Liver (tissue), 9 donors: ENCODE measurements around the gene NELL1. TPM values are rescaled to one million over a fixed set of nuclear protein-coding genes. Genes with fewer than 3 reads are reported as not detected.

Experiments used
- DNase-seq: peaks from one replicate; pipeline ENCODE4 v3.0.0-alpha.2; 2017; ENCODE audit warnings: low spot score
- H3K27ac ChIP-seq, 2 donors: one replicate each; pipeline ENCODE4 v1.7.0; 2013; ENCODE audit warnings: inconsistent platforms in 2 of 2, low read length in 2 of 2, control low read depth in 1 of 2, low read depth in 1 of 2, mild to moderate bottlenecking in 1 of 2
- H3K27me3 ChIP-seq, 4 donors: one replicate each; pipeline versions ENCODE4 v1.6.1 to v1.7.0; 2013; ENCODE audit warnings: low read length in 3 of 4, inconsistent platforms in 1 of 4, mild to moderate bottlenecking in 1 of 4, moderate library complexity in 1 of 4; ENCODE audit not compliant: control insufficient read depth in 4 of 4, insufficient read depth in 4 of 4
- H3K36me3 ChIP-seq, 4 donors: one replicate each; pipeline versions ENCODE4 v1.6.1 to v1.7.0; 2013; ENCODE audit warnings: low read length in 3 of 4, mild to moderate bottlenecking in 3 of 4, low read depth in 1 of 4, moderate library complexity in 1 of 4; ENCODE audit not compliant: control insufficient read depth in 4 of 4, insufficient read depth in 3 of 4
- H3K4me1 ChIP-seq, 4 donors: one replicate each; pipeline versions ENCODE4 v1.6.1 to v1.7.0; 2013; ENCODE audit warnings: low read length in 3 of 4, mild to moderate bottlenecking in 3 of 4, moderate library complexity in 1 of 4; ENCODE audit not compliant: control insufficient read depth in 4 of 4, insufficient read depth in 4 of 4
- H3K4me3 ChIP-seq, 3 donors: one replicate each; pipeline versions ENCODE4 v1.6.1 to v1.7.0; 2013; ENCODE audit warnings: low read length in 3 of 3, control low read depth in 1 of 3, low read depth in 1 of 3, mild to moderate bottlenecking in 1 of 3
- H3K9ac ChIP-seq, 2 donors: one replicate each; pipeline ENCODE4 v1.7.0; 2013; ENCODE audit warnings: low read length in 2 of 2, mild to moderate bottlenecking in 2 of 2, moderate library complexity in 2 of 2, control low read depth in 1 of 2, low read depth in 1 of 2
- H3K9me3 ChIP-seq, 4 donors: one replicate each; pipeline versions ENCODE4 v1.6.1 to v1.7.0; 2013; ENCODE audit warnings: low read length in 3 of 4; ENCODE audit not compliant: control insufficient read depth in 4 of 4
- ATF3 ChIP-seq: IDR thresholded peaks from 2 replicates; pipeline ENCODE4 v1.6.1; 2016; ENCODE audit warnings: antibody characterized with exemption
- CTCF ChIP-seq: fragments of 150-350 bp; IDR thresholded peaks from 2 replicates; pipeline ENCODE4 v1.5.1; 2017; ENCODE audit warnings: improper control_type of control experiment, low read depth, low read length; ENCODE audit not compliant: missing input control
- EGR1 ChIP-seq, 2 donors: IDR thresholded peaks; 2 replicates each; pipeline ENCODE4 v1.6.1; 2016 to 2018; ENCODE audit warnings: antibody characterized with exemption in 2 of 2, low read depth in 2 of 2
- FOXA2 ChIP-seq: IDR thresholded peaks from 2 replicates; pipeline ENCODE4 v1.6.1; 2016; ENCODE audit warnings: antibody characterized with exemption
- GABPA ChIP-seq, 2 donors: IDR thresholded peaks in 1 of 2; conservative IDR thresholded peaks in 1 of 2; 2 replicates each; pipeline ENCODE4 v1.6.1; 2016; ENCODE audit warnings: antibody characterized with exemption in 2 of 2, mild to moderate bottlenecking in 1 of 2, moderate library complexity in 1 of 2
- HNF4A ChIP-seq, 2 donors: conservative IDR thresholded peaks; 2 replicates each; pipeline ENCODE4 v1.6.1; 2016; ENCODE audit warnings: antibody characterized with exemption in 2 of 2, mild to moderate bottlenecking in 2 of 2
- HNF4G ChIP-seq: IDR thresholded peaks from 2 replicates; pipeline ENCODE4 v1.6.1; 2016; ENCODE audit warnings: antibody characterized with exemption
- JUND ChIP-seq, 2 donors: IDR thresholded peaks; 2 replicates each; pipeline ENCODE4 v1.6.1; 2016; ENCODE audit warnings: antibody characterized with exemption in 2 of 2
- NR2F2 ChIP-seq: IDR thresholded peaks from 2 replicates; pipeline ENCODE4 v1.6.1; 2016; ENCODE audit warnings: antibody characterized with exemption
- RAD21 ChIP-seq, 2 donors: IDR thresholded peaks; 2 replicates each; pipeline ENCODE4 v1.6.1; 2016; ENCODE audit warnings: antibody characterized with exemption in 2 of 2, mild to moderate bottlenecking in 2 of 2
- TAF1 ChIP-seq: conservative IDR thresholded peaks from 2 replicates; pipeline ENCODE4 v1.6.1; 2016; ENCODE audit warnings: antibody characterized with exemption, mild to moderate bottlenecking
- YY1 ChIP-seq: IDR thresholded peaks from 2 replicates; pipeline ENCODE4 v1.6.1; 2016; ENCODE audit warnings: antibody characterized with exemption, mild to moderate bottlenecking
- WGBS: extraction: QIAGEN DNeasy Blood & Tissue Kit; methylation state at CpG from one replicate; pipeline ENCODE4 v1.1.7; 2013; 5-methylcytosine and 5-hydroxymethylcytosine counted together
- polyA plus RNA-seq, 2 donors: library from polyadenylated mRNA; stranded (reverse) in 1 of 2; unstranded in 1 of 2; fragments of 200-250 nt in 1 of 2; fragments of >200 nt in 1 of 2; fragmentation: Nextera tagmentation in 1 of 2; extraction: Ambion mirVana in 1 of 2; gene quantifications; one replicate each; pipeline versions ENCODE4 v1.2.1 to v1.2.3, GENCODE V29; 2013 to 2015
- total RNA-seq, 2 donors: library from RNA; depleted of rRNA; stranded (reverse); fragments of >200 nt; gene quantifications; one replicate each; pipeline ENCODE4 v1.2.3, GENCODE V29; 2014
- TF ChIP-seq, protein P1 (sequence below): IDR thresholded peaks from 2 replicates; pipeline ENCODE4 v1.6.1; 2016; ENCODE audit warnings: antibody characterized with exemption, mild to moderate bottlenecking
- TF ChIP-seq, protein P2 (sequence below): IDR thresholded peaks from 2 replicates; pipeline ENCODE4 v1.6.1; 2016; ENCODE audit warnings: antibody characterized with exemption
- donor health status: healthy.
- donor health status: healthy.
- donor health status: healthy.
- donor health status: healthy.
- donor health status: healthy.

Gene NELL1
- total and polyA plus RNA-seq, 4 donors: not detected

GRCh38 chr11:21520244-21520643 is 850.9 kb downstream of the NELL1 start:
- Histone ChIP-seq H3K27me3 (peaks cover 0 to 5% (median 0%) of the 10 kb centered on the region in 4 donors), H3K9ac (no peak overlapping the region), H3K4me1 (no peaks in the 10 kb centered on the region), H3K9me3 (no peaks in the 10 kb centered on the region), H3K4me3 (no peak overlapping the region), H3K36me3 (no peaks in the 10 kb centered on the region), H3K27ac (no peak overlapping the region)
- 75% methylated on average over 1 of the region's 1 CpG for WGBS
- TF ChIP-seq, protein P1, sequence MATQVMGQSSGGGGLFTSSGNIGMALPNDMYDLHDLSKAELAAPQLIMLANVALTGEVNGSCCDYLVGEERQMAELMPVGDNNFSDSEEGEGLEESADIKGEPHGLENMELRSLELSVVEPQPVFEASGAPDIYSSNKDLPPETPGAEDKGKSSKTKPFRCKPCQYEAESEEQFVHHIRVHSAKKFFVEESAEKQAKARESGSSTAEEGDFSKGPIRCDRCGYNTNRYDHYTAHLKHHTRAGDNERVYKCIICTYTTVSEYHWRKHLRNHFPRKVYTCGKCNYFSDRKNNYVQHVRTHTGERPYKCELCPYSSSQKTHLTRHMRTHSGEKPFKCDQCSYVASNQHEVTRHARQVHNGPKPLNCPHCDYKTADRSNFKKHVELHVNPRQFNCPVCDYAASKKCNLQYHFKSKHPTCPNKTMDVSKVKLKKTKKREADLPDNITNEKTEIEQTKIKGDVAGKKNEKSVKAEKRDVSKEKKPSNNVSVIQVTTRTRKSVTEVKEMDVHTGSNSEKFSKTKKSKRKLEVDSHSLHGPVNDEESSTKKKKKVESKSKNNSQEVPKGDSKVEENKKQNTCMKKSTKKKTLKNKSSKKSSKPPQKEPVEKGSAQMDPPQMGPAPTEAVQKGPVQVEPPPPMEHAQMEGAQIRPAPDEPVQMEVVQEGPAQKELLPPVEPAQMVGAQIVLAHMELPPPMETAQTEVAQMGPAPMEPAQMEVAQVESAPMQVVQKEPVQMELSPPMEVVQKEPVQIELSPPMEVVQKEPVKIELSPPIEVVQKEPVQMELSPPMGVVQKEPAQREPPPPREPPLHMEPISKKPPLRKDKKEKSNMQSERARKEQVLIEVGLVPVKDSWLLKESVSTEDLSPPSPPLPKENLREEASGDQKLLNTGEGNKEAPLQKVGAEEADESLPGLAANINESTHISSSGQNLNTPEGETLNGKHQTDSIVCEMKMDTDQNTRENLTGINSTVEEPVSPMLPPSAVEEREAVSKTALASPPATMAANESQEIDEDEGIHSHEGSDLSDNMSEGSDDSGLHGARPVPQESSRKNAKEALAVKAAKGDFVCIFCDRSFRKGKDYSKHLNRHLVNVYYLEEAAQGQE: no peak
- TF ChIP-seq FOXA2: no peak
- TF ChIP-seq YY1: no peak
- TF ChIP-seq, protein P2, sequence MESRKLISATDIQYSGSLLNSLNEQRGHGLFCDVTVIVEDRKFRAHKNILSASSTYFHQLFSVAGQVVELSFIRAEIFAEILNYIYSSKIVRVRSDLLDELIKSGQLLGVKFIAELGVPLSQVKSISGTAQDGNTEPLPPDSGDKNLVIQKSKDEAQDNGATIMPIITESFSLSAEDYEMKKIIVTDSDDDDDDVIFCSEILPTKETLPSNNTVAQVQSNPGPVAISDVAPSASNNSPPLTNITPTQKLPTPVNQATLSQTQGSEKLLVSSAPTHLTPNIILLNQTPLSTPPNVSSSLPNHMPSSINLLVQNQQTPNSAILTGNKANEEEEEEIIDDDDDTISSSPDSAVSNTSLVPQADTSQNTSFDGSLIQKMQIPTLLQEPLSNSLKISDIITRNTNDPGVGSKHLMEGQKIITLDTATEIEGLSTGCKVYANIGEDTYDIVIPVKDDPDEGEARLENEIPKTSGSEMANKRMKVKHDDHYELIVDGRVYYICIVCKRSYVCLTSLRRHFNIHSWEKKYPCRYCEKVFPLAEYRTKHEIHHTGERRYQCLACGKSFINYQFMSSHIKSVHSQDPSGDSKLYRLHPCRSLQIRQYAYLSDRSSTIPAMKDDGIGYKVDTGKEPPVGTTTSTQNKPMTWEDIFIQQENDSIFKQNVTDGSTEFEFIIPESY: no peak
- no peak for TF ChIP-seq GABPA (IDR thresholded peaks at IDR 0.05 in 1 of 2, conservative IDR thresholded peaks at IDR 0.05 in 1 of 2)
- TF ChIP-seq ATF3: no peak
- no peak for TF ChIP-seq RAD21 (IDR thresholded peaks at IDR 0.05)
- no peak for TF ChIP-seq NR2F2
- no peak for TF ChIP-seq HNF4G
- TF ChIP-seq EGR1 (IDR thresholded peaks at IDR 0.05; ENCODE audit: low read depth in 2 of 2): no peak
- no peak for TF ChIP-seq TAF1
- no peak for TF ChIP-seq CTCF
- DNase-seq: no peak

DNA sequence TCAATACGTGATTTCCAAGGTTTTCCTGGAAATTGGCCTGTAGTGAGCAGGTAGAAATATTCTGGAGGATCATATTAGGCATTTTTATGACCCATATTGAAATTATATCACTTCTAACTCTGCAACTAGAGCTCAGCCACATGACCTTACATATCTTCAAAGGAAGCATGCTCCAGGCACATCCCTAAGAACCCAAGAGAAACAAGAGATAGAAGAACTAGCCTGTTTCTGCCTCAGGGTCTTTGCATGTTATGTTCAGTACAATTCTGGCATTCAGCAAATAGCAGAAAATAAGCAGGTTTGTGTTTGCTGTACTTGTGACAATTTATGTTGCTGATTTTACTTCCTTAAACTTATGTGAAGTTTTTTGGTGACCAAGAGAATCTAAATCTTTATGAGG is 859.8 kb downstream of the NELL1 start:
- no peaks in the 10 kb centered on the region for H3K9me3 ChIP-seq
- DNase-seq: no peak
- H3K4me3 ChIP-seq: no peak overlapping the region
- no peak overlapping the region for H3K27ac ChIP-seq
- no peak for TF ChIP-seq CTCF
- TF ChIP-seq JUND (IDR thresholded peaks at IDR 0.05): no peak
- TF ChIP-seq, protein P1: no peak
- TF ChIP-seq TAF1: no peak
- no peak for TF ChIP-seq HNF4A (conservative IDR thresholded peaks at IDR 0.05)
- TF ChIP-seq FOXA2: no peak
- TF ChIP-seq ATF3: no peak
- no peak overlapping the region for H3K9ac ChIP-seq
- no peaks in the 10 kb centered on the region for H3K4me1 ChIP-seq
- no peaks in the 10 kb centered on the region for H3K27me3 ChIP-seq
- WGBS: 39% methylated on average over 1 of the region's 1 CpG
- H3K36me3 ChIP-seq: no peaks in the 10 kb centered on the region
